GM18870 (cell line): ENCODE measurements around the gene APOBEC3H.

Experiments
- ATAC-seq: cut with Tn5 transposase; IDR thresholded peaks from one replicate; pipeline ENCODE4 v1.9.1; 2021; ENCODE audit warnings: moderate library complexity; ENCODE audit not compliant: unreplicated experiment

The APOBEC3H gene

DNA sequence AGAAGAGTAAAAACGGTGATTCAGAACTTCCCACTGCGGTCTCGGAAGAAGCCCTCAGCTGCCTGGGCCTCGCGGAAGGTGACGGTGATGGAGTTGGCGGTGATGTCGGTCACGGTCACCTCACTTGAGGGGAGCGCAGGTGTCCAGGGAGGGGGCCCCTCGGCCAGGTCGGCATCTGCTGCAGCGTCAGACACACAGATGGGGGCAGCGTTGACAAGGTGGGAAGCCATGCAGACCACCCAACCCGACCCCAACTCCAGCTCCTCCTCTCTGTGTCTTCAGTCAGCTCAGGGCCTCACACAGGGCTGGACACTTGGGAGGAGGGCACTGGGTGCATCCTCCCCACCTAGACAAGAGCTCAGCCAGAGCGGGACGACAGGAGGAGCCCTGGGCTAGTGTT, 36.8 kb downstream of the APOBEC3H start:
- no peak for ATAC-seq

DNA sequence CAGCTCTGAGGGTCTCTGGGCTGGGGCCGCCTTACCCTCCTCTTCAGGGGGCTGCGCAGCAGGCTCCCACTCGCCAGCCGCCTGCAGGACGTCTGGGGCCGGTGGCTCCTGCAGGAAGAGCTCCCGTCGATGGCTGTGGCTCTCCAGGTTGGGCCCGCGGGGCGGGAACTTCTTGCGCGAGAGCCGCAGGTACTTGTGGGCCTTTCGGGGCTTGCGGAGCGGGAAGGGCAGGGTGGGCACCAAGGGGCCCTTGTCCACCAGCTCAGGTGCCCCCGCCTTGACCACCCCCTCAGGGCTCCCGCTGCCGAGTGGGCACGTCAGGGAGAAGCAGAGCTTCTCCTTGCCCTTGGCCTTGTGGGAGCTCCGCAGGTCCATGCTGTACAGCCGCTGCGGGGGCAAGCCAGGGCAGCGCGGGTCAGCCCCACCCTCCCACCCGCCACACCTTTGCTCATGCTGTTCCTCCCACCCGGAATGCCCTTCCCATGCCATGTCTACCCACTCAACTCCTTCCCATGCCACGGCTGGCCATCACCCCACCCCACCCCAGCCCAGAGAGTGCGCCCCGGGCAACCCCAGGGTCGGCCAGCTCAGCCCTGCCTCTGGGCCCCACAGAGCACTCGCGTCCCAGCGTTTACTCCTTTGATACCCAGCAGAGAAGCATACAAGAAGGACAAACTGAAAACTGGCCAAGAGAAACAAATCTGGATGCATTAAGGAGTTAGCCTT, 37.5 kb downstream of the APOBEC3H start:
- no peak for ATAC-seq

DNA sequence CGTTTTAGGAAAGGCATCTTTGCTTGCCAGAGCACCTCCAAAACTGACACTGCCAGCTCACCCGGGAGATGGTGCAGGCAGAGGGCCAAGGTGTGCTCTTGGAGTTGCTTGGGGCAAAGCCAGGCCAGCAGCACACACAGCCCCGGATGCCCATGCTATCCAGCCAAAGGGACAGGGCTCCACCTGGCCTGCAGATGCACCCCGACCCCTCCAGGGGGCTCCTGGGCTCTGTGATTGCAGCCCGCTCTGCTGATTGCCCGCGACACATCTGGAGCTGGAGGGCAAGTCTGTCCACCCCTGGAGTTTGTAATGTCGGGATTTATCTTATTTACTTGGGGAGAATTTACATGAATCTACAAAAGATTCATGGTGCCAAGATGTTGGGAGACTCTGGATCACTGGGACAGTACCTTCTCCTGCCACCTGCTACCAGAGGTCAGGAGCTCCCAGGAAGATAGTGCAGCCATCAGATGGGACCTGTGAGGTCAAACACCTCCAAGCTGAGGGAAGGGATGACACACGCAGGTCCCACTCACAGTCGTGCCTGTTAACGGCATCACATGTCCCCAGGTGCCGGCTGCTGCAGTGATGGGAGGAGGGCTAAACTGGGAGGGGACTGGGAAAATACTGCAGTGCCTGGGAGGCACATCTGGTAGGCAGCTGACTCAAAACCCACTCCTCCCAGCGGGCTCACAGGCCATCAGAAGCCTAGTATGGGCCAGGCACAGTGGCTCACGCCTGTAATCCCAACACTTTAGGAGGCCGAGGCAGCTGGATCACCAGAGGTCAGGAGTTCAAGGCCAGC, 38.2 kb downstream of the APOBEC3H start:
- no peak for ATAC-seq

DNA sequence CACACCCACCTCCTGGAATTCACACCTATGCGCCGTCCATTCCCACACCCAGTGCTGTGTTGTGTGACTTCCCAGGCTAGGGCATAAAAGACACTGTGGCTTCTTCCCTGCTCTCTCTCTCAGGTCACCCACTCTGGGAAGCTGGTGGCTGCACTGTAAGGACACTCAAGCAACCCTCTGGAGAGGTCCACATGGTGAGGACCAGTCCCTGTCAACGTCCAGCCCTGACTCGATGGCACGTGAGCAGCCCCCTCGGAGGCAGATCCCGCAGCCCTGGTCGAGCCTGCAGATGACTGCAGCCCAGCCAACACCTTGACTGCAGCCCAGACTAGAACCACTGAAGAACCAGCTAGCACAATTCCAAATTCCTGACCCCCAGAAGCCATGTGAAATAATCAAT, 39.3 kb downstream of the APOBEC3H start:
- no peak for ATAC-seq

DNA sequence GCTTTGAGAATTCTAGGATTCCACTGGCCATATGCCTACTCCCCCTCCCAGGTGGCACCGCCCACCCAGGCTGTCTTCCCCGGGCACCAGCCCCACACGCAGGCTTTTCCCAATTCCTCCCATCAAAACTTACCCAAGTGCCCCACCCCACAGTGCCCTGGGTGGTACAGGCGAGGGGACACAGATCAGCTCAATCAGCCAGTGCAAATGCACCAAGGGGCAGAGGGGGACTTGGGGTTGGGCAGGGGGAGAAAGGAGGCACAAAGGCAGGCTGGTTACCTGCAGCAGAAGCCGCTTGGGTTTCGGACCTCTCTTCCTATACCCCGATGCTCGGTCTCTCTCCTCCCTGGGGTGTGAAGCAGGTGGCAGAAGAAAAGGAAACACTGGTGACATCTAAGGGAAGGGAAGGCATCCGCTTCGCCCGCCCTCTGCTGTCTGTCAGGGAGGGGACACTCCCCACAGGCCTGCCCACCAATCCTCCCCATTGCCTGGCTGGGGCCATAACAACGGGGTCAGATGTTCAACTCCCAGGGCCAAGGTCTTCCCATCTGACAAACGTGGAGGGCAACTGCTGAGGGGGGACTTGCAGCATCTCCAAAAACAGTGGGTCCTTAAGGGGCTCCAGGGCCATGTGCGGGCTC, 41.4 kb downstream of the APOBEC3H start:
- ATAC-seq = no peak

DNA sequence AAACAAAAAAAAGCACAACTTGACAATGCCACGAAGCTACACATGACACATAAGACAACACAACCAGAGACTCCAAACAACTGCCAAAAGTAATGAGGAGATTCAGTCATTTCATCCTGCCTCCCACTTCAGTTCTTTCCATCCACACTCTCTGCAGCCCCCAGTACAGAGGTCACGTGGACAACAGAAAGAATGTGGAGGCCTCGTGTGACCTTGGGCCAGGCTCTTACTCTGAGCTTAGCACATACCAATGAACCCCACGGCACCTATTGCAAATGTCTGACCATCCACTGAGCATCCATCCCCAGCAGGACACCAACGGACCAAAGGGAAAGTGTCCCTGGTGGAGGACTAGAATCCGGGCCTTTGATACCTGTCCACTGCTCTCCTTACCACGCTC, 42.9 kb downstream of the APOBEC3H start:
- no peak for ATAC-seq

DNA sequence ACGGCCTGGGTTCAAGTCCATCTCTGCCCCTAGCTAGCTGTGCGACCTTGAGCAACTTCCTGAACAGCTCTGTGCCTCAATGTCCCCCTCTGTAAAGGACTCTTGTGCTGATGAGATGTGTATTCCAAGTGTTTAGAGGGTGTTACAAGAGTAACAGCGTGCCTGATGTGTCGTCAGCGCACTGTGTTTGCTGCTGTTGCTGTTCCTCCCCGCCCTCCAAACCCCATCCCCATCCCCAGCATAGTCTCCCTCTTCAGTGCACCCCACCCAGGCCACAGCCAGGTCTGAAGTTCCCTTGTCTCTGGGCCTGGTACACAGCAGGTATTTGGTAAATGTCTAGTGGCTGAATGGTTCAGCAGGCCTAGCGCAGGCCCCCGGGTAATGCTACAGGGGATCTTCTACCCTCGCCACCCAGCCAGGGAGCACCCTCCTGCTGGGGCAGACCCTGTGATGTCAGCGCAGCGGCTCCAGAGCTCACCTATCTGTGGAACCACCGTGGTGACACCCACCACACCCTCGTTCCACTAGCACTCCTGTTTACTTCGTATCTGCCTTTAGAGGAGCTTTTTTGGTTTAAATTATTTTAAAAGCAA, 45.1 kb downstream of the APOBEC3H start:
- no peak for ATAC-seq

DNA sequence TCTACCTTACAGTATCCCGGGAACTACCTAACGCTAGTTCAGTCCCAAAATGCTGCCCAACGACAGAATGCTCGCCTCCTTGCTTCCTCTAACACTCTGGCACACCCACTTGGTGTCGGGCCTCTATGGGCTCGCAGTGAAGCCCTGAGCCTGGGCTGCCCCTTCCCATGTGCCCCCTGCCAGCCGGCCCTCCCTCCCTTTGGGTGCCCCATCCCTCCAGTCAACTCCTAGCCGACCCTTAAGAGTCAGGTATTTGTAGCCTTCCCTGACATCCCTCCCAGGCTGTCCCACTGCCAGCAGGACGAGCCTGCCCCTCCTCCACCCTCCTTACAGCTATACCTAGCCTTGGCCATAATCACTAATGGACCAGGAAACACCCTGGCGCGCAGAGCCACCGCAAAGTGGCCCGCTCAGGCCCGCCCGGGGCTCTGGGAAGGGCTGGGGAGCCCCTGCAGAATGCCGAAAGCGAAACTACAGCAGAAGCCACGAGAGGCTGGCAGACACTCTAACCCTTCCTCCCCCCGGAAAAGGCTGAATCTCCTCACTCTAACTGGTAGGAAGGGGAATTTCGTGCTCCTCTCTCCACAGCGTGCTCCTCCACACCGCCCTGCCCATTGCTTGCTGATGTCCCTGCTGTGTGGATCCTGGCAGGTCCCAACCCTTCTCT, 47.2 kb downstream of the APOBEC3H start:
- ATAC-seq = no peak

DNA sequence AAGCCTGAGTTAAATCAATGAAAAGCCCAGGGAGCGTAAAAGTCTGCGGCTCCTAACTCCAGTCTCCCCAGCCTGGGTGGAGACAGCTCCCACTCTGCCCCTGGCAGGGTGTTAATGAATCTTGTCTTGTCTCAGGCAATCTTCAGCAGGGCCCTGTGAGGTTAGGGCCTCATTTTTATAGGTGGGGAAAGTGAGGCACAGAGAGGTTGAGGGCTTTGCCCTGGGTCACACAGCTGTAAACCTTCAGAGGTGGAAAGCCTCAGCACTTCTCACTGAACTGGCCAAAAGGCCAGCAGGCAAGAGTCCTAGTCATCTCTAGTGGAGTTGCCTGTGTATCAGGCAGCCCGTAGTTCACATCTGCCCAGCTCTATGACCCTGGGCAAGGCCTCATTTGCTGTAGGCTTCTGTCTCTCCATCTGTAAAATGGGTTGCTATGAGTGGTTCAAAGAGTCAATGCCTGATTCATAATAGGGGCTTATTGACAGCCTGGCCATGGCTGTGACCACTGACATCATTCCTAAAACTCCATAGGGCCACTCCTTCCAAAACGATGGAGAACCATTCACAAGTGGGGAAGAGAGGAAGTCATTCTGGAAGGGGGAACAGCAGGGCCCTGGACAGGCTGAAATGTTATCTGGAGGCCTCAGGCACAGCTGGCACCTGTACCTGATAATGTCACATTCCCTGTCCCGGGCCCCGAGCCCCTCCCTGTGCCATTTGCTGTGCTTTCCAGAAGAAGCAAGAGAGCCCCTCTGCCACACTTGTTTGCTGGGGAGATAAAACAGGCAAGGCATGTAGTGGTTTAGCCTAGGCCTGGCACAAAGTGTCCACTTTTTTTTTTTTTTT, 49.4 kb downstream of the APOBEC3H start:
- no peak for ATAC-seq

DNA sequence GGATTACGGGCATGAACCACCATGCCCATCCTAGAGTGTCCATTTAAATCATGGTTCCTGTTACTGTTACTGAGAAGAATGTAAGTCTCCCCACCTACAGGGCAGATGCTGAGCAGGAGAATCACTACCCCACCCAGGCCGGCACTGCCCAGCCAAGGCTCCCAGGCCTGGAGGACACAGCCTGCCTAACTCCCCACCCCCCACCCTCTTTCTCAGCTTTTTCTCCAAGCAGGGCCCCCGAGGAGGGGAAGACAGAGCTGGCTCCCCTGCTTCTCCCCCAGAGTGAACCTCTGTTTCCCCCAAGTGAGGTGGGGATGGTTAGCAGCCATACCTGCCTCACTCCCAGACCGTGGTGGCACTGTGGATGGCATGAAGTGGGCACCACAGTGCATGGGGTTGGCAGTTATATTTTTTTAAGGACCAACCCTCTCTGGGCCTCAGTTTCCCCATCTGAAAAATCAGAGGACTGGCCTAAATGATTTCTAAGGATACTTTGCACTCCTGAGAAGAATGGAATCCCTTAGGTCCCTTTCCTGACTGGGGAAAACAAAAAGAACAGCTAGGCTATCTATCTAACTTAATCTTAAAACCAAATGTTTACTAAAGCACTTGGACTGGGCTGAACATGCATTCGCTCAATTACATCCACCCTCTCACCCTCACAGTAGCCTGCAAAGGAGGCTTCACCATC, 50.4 kb downstream of the APOBEC3H start:
- no peak for ATAC-seq

DNA sequence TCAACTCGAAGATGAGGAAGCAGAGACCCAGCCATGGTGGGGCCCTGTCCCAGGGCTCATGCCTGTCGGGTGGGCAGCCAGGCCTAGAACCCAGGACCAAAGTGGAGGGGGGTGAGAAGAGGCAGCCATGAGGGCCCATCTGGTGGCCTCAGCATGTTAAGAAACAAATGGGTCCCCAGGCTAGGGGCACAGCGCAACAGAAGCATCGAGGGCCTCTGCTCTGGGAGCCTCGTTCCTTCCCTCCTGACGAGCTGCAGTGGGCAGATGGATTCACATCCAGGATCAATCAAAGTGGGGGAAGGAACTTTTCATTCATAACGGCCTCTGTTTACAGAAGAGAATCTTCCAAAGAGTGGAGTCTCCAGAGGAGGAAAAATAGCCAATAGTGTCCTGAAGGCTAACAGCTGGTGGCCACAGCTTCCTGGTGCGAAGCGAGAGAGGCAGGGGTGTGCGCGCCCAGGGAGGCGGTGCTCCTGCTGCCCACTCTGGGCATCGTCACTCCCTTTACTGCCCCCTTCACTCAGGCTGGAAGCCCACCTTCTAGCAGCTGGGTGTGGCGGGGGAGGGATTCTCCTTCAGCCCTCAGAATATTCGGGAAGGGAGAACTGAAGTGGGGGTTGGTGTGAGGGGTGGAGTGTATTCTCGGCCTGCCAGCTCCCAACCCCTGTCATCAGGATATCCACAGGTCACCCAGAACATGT, 51.1 kb downstream of the APOBEC3H start:
- no peak for ATAC-seq

DNA sequence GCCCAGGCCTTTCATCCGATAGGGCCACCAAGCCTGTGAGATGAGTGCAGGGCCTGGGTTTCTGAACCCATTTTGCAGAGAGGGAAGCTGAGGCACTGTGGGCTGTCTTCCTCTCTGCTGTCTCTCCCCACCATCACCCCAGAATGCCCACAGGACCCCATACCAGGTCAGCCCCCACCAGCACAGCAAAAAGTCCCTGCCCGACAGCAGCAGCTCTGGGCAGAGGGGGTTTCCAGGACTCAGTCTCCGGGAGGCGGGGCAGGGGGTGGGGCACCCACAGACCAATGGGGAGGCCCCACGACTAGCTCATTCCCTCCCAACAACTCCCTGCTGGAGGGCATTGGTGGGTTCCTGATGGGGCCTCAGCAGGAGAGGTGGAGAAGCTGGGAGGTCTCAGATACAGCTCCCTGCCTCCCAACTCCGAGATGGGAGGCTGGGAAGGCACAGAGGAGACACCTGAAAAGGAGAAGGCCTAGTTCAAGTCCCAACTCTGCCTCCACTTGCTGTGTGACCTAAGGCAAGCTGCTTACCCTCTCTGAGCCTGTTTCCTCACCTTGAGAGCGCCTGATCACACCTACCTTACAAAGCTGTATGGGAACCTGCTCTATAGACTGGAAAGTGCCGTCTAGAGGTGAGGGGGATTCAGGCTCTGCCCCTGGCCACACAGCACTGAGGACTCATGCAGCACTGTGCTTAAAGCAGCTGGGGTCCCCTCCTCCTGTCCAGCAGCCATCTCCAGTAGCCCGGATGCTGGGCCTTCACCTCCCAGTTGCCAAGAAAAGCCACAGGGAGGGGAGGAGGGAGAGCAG, 51.9 kb downstream of the APOBEC3H start:
- no peak for ATAC-seq

DNA sequence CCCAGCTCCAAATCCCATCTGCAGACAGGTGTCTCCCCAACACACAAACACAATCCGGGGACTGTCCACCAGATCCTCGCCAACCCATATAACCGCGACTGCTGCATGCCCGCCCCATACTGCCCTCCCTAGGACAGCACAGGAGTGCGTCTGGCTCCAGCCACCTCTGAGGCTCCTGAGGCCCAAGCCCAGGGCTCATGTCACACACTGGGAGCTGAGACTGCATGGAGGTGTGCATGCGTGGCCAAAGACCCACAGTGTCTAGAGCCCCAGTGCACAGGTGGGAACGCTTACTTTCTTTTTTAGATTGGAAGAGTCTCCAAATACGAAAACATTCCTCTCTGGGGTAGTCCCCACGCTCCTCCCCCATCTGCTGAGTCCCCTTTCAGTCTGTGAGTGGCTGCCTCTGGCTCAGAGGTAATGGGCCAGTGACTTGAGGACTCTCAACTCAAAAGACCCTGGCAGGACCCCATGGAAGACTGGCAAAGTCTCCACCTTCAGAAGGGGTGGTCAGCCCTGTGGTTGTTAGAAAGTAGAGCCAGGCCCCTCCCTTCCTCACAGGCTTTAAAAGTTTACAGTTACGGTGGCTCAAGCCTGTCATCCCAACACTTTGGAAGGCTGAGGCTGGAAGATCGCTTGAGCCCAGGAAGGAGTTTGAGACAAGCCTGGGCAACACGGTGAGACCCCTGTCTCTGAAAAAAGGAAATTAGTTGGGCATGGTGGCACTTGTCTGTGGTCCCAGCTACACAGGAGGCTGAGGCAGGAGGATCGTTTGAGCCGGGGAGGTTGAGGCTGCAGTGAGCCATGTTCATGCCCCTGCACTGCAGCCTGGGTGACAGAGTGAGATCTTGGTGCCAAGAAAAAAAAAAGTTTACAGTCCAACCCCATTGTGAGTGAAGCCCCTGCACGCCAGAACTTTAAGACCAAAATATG, 53.1 kb downstream of the APOBEC3H start:
- ATAC-seq = no peak

DNA sequence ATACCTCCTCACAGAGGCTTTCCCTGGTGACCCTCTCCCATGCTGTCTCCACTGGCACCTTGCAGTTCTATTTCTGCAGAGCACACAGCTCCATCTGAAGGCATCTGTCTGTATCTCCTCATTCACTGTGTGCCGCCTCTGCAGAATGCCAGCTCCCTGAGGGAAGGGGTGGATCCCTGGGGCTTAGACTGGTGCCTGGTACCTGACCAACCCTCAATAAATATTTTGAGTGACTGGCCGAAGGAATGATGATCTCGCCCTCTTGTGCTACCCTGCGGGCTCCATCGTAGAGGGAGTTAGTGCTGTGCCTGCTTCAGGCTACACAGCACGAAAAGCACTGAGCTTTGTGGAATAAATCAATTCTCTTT, 53.8 kb downstream of the APOBEC3H start:
- ATAC-seq = no peak

DNA sequence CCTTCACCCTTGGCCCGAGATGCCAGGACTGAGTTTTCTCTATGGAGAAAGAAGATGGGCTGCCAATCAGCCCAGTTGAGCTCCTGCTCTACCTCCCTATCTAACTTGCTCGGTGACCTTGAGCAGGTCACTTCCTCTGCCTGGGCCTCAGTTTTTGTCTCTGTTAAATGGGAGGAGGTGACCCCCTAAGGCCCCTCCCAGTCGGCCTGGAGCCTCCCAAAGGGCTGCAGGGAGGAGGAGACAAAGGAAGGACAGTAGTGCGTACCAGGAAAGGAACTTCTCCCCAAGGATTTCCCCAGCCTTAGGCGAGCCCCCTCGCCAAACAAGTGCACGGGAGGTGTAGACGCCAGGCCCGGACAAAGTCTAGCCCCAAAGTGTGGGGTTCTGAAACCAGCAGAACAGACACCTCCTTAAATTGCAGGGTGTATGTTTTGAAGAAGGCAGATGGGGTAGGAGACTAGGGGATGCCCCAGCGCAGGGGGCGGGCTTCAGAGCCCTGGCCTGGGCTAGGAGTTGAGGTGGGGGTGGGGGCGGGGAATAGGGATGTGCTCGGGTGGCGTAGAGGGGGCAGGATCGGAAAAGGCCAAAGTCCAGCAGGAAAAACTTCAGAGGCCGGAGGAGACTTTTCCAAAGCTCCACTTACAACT, 54.4 kb downstream of the APOBEC3H start:
- ATAC-seq = no peak

DNA sequence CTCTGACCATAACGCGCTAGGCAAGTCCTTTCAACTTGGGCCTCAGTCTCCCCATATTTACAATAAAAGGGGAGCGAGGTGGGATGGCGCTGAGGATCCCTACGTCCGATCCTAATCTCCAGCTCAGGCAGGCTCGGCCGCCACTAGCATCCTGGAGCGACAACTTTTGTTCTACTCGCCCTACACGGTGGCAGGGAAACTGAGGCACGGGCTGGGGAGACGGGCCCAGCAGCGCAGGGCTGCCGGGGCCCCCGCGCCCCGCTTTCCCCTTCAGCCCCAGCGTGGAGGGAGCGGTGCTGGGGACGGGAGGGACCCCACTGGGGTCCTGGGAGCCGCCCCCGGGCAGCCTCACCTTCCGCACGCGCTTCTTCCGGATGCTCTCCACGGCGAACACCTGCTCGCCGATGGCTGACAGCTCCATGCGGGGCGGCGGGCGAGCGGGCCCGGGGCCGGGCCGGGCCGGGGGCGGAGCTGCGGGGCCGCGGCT, 55.0 kb downstream of the APOBEC3H start:
- peak; percentile 25 for ATAC-seq
